ENCODE data around the gene TRIM17.

TRIM17 gene

DNA sequence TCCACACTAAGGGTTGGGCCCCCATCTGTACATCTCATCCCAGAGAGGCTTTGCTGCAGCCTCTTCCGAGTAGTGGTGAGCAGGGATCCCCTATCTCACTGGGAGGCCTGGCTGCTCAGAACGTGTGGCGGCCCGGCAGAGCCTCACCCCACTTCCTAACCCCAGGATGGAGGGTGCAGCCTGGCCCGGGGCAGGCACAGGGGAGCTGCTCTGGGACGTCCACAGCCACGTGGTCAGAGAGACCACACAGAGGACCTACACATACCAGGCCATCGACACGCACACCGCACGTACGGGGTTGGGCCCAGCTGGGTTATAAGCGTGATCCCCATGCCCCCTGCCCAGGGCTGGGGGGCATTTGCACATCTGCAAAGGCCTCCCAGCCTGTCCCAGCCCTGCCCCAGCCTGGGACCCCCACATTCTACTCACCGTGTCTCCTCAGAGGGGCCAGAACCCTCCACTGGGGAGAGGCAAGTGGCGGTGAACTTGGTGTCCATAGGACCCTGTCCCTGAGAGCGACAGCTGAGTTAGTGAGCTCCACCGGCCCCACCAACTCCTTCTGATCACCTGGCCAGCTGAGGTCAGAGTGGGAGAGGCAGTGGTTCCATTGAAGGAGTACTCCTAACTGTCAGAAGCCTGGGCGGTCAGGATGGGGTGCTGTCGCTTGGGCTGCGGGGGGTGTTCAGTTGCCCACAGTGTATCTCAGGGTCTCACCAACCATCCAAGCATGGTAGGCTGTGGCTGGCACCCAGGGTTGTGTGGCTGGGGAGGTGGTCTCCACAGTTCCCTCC, 51.2 kb downstream of the TRIM17 start:
- TF ChIP-seq, protein P1, sequence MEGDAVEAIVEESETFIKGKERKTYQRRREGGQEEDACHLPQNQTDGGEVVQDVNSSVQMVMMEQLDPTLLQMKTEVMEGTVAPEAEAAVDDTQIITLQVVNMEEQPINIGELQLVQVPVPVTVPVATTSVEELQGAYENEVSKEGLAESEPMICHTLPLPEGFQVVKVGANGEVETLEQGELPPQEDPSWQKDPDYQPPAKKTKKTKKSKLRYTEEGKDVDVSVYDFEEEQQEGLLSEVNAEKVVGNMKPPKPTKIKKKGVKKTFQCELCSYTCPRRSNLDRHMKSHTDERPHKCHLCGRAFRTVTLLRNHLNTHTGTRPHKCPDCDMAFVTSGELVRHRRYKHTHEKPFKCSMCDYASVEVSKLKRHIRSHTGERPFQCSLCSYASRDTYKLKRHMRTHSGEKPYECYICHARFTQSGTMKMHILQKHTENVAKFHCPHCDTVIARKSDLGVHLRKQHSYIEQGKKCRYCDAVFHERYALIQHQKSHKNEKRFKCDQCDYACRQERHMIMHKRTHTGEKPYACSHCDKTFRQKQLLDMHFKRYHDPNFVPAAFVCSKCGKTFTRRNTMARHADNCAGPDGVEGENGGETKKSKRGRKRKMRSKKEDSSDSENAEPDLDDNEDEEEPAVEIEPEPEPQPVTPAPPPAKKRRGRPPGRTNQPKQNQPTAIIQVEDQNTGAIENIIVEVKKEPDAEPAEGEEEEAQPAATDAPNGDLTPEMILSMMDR (conservative IDR thresholded peaks at IDR 0.05), result no peak
- H3K27ac ChIP-seq, result no peak overlapping the region

DNA sequence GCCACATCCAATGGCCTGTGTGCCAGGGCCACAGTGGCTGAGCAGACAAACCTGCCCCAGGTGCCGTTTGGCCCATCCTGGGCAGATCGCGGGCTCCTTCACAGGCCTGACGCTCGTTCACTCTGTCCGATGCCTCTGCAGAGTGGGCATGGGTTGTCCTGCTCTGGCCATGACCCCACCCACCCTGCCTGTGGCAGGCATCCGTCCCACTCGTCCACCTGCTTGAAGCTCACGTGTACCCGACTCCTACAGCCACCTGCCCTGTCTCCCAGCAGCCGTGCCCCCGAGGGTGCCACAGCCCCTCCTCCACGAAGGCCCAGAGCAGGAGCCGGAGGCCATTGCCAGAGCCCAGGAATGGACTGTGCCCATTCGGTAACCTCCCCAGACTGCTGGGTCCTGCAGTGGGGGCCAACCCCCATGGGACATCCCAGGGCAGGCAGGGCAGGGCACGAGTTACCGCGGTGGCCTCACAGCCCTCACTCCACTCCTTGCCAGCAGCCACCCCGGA, 51.9 kb downstream of the TRIM17 start:
- TF ChIP-seq, protein P1 (conservative IDR thresholded peaks at IDR 0.05), result no peak
- H3K27ac ChIP-seq, result no peak overlapping the region

DNA sequence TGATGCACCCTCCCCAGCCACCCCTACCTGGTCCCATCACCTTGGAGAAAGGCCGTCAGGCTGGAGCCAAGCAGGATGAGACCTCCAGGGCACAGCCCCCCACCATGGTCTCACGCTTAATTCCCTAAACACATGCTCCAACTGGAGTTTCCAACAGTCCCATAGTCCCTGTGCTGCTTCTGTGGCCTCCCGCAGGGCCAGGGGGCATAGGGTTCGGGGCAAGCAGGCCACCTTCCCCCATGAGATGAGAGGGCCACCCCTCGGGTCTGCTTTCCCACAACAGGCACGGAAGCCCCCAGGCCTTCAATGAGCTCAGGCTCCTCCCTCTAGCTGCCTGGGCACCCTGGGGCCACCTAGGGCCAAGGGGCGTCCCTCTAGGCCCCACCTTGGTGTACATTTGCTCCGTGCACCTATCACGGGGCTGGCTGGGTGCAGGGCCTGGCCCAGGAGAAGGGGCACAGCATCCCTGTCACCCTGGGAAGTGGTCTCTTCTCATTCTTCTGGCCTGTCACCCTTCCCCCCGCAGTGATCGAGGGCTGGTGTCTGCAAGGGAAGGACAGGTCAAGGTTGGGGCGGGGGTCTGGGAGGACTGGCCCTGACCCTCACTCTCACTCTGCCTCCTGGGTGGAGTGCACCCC, 52.5 kb downstream of the TRIM17 start:
- no peak overlapping the region for H3K27ac ChIP-seq
- TF ChIP-seq, protein P1 (conservative IDR thresholded peaks at IDR 0.05), result no peak

DNA sequence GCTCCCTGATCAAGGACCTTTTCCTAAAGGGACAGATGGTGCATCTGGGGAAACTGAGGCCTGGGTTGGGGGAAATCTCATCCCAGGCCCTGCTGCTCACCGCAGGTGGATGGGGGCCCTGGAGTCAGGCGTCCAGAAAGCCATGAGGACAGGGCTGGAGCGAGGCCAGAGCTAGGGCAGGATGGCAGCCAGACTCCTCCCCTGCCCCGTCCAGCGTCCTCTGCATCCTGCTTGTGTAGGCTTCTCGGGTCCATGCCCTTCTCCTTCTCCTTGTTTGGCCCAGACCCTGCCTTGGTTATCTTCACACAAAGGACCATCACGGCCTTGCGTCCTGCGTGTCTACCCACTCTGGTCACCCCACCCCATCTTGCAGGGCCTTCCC, 53.0 kb downstream of the TRIM17 start:
- H3K27ac ChIP-seq, result no peak overlapping the region
- TF ChIP-seq, protein P1 (conservative IDR thresholded peaks at IDR 0.05), result no peak

DNA sequence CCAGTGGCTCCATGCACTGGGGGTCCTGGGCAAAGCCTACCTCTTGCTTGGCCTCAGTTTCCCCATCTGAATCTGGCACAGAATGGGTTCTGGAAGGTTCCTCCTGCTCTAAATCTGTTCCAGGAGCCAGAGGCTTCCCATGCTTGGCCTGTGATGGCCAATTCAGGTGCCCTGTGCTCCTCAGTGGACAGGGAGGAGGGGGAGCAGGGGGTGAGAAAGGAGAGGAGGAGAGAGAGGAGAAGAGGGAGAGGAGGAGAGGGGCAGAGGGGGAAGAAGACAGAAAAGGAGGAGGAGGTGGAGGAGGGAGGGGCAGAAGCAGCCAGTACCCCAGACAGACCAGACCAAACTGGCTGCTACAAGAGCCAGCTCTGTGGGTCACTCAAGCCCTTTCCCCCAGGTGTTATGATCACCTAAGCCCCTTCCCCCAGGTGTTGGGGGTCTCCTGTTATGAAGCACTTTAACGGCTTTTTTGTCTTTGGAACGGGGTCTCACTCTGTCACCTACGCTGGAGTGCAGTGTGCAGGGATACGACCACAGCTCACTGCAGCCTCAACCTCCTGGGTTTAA, 53.7 kb downstream of the TRIM17 start:
- H3K27ac ChIP-seq, result no peak overlapping the region
- TF ChIP-seq, protein P1 (conservative IDR thresholded peaks at IDR 0.05), result no peak

DNA sequence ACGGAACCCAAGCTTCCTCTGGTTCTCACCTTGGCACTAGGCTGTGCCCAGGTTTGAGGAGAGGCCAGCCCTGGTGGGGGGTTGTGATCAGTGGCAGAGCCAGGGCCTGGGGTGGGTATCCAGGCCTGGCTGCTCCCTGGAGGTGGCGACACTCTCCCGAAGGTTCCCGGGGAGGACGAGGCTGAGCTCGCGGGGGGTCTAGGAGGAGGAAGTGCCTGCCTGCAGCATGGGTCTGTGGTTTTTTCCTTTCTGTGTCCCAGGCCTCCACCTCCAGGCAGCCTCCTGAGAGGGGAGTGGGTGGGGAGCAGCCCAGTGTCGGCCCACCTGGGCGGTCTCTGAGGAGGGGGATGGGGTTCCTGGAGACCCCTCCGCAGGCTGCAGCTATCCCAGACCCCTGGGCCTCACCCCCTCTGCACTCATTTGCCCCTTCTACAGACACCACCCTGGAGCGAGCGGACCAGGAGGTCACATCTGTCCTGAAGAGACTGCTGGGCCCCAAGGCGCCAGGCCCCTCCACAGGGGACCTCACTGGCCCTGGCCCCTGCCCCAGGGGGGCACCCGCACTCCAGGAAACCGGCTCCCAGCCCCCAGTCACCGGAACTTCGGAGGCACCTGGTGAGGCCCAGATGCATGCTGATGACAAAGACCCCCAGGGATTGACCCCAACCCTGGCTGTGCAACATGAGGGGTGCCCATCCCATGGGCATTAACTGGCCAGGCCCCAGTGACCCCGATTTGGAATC, 54.3 kb downstream of the TRIM17 start:
- TF ChIP-seq, protein P1 (conservative IDR thresholded peaks at IDR 0.05), result no peak
- H3K27ac ChIP-seq, result no peak overlapping the region
